ENCODE data around the gene LLPH. TPM values are rescaled to one million over a fixed set of nuclear protein-coding genes. Genes with fewer than 3 reads are reported as not detected.

The LLPH gene
- total RNA-seq, 1 donor, result 5.1 TPM

- no peaks in the 10 kb centered on the region for H4K20me1 ChIP-seq (ENCODE audit: insufficient read depth, low read length)
Measured at GRCh38 chr12:66109056-66109455, 21.5 kb downstream of the LLPH start.

GRCh38 chr12:66108386-66108785, 22.2 kb downstream of the LLPH start:
- DNase-seq (ENCODE audit: insufficient read length, low spot score, missing footprints), result no peak

More at GRCh38 chr12:66109056-66109455, 21.5 kb downstream of the LLPH start:
- H3K36me3 ChIP-seq (ENCODE audit: insufficient read depth, low read length), result no peaks in the 10 kb centered on the region
- no peak overlapping the region for H3K4me2 ChIP-seq (ENCODE audit: insufficient read depth, low read length)
- no peak for TF ChIP-seq CTCF (IDR thresholded peaks at IDR 0.05; ENCODE audit: extremely low read depth, low read depth, low read length)
- H3K79me2 ChIP-seq (ENCODE audit: insufficient read depth, low read length), result no peaks in the 10 kb centered on the region
- no peak overlapping the region for H2AFZ ChIP-seq (ENCODE audit: low read length)
- no peaks in the 10 kb centered on the region for H3K27me3 ChIP-seq (ENCODE audit: insufficient read depth, low read length)
- H3K4me1 ChIP-seq (ENCODE audit: insufficient read depth, low read length), result peaks cover 9% of the 10 kb centered on the region
- DNase-seq (ENCODE audit: insufficient read length, low spot score, missing footprints), result no peak
- no peak overlapping the region for H3K4me3 ChIP-seq (ENCODE audit: insufficient read depth, low read length)
- no peaks in the 10 kb centered on the region for H3K9me3 ChIP-seq (ENCODE audit: low read depth, low read length)
- no peak overlapping the region for H3K27ac ChIP-seq (ENCODE audit: low read depth, low read length)

GRCh38 chr12:66107451-66107915, 23.1 kb downstream of the LLPH start:
- peak; percentile 76 for TF ChIP-seq CTCF (IDR thresholded peaks at IDR 0.05; ENCODE audit: extremely low read depth, low read depth, low read length)
- Histone ChIP-seq H3K27ac (ENCODE audit: low read depth, low read length) (peak overlapping the region; percentile 19), H2AFZ (ENCODE audit: low read length) (peak overlapping the region; percentile 81), H3K4me2 (ENCODE audit: insufficient read depth, low read length) (peak overlapping the region; percentile 62), H3K36me3 (ENCODE audit: insufficient read depth, low read length) (no peaks in the 10 kb centered on the region), H3K4me3 (ENCODE audit: insufficient read depth, low read length) (no peak overlapping the region), H3K9me3 (ENCODE audit: low read depth, low read length) (no peaks in the 10 kb centered on the region), H4K20me1 (ENCODE audit: insufficient read depth, low read length) (no peaks in the 10 kb centered on the region), H3K27me3 (ENCODE audit: insufficient read depth, low read length) (no peaks in the 10 kb centered on the region), H3K4me1 (ENCODE audit: insufficient read depth, low read length) (peaks cover 9% of the 10 kb centered on the region), H3K79me2 (ENCODE audit: insufficient read depth, low read length) (no peaks in the 10 kb centered on the region)
- DNase-seq (ENCODE audit: insufficient read length, low spot score, missing footprints), result peak; percentile 57

More at GRCh38 chr12:66108386-66108785, 22.2 kb downstream of the LLPH start:
- Histone ChIP-seq H4K20me1 (ENCODE audit: insufficient read depth, low read length) (no peaks in the 10 kb centered on the region), H3K27ac (ENCODE audit: low read depth, low read length) (no peak overlapping the region), H3K4me3 (ENCODE audit: insufficient read depth, low read length) (no peak overlapping the region), H3K36me3 (ENCODE audit: insufficient read depth, low read length) (no peaks in the 10 kb centered on the region), H3K9me3 (ENCODE audit: low read depth, low read length) (no peaks in the 10 kb centered on the region), H3K4me1 (ENCODE audit: insufficient read depth, low read length) (peaks cover 9% of the 10 kb centered on the region), H2AFZ (ENCODE audit: low read length) (no peak overlapping the region), H3K79me2 (ENCODE audit: insufficient read depth, low read length) (no peaks in the 10 kb centered on the region), H3K27me3 (ENCODE audit: insufficient read depth, low read length) (no peaks in the 10 kb centered on the region), H3K4me2 (ENCODE audit: insufficient read depth, low read length) (no peak overlapping the region)
- TF ChIP-seq CTCF (IDR thresholded peaks at IDR 0.05; ENCODE audit: extremely low read depth, low read depth, low read length), result no peak

- TF ChIP-seq CTCF (IDR thresholded peaks at IDR 0.05; ENCODE audit: extremely low read depth, low read depth, low read length), result peak; percentile 26
- Histone ChIP-seq H3K4me3 (ENCODE audit: insufficient read depth, low read length) (no peak overlapping the region), H3K4me2 (ENCODE audit: insufficient read depth, low read length) (no peak overlapping the region), H3K79me2 (ENCODE audit: insufficient read depth, low read length) (no peaks in the 10 kb centered on the region), H3K36me3 (ENCODE audit: insufficient read depth, low read length) (no peaks in the 10 kb centered on the region), H3K27ac (ENCODE audit: low read depth, low read length) (no peak overlapping the region), H3K27me3 (ENCODE audit: insufficient read depth, low read length) (no peaks in the 10 kb centered on the region), H2AFZ (ENCODE audit: low read length) (no peak overlapping the region), H3K9me3 (ENCODE audit: low read depth, low read length) (no peaks in the 10 kb centered on the region), H4K20me1 (ENCODE audit: insufficient read depth, low read length) (no peaks in the 10 kb centered on the region), H3K4me1 (ENCODE audit: insufficient read depth, low read length) (peaks cover 9% of the 10 kb centered on the region)
- no peak for DNase-seq (ENCODE audit: insufficient read length, low spot score, missing footprints)
Measured at GRCh38 chr12:66103016-66103913, 27.3 kb downstream of the LLPH start.
